ENCODE results near the gene PAPLN.

Gene PAPLN

DNA sequence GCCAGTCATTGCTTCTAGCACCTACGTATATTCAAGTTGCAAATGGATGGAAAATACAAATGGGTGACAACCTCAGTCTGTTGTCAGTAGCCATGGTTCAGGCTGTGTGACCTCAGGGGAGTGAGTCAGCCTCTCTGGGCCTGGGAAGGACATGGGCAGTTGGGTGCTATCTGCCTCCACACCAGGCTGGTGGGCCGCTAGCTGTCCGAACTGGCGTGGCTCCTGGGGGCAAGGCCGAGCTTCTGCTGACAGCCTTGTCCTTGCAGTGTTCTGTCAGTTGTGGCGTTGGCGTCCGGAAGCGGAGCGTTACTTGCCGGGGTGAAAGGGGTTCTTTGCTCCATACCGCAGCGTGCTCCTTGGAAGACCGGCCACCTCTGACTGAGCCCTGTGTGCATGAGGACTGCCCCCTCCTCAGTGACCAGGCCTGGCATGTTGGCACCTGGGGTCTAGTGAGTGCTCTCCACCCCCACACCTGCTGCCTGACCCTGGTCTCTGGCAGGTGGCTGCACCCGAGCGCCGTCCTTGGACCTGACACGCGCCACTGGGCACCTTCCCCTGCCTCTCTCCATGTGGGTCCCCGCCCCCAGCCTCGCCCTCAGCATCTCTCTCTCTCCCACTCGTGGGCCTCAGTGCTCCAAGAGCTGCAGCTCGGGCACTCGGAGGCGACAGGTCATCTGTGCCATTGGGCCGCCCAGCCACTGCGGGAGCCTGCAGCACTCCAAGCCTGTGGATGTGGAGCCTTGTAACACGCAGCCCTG lies 17.1 kb downstream of the PAPLN start:
- no peak for DNase-seq
- intact Hi-C loops (cut with DNase I), result no loop called here

DNA sequence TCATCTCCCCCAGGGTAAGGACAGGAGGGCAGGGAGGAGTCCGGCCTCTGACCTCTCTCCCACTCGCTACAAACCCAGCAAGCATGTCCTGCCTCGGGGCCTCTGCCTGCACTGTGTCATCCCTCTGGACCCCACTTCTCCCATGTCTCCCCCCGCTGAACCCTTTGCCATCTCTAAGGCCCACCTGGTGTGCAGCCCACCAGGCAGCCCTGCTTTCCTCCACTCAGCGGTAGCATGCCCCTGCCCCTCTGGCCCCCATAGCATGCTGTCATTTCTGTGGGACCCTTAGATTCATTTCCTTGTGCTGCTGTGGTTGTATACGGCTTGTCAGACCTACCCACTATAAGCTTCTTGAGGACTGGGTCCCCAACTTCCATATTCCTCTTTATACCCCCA lies 17.7 kb downstream of the PAPLN start:
- intact Hi-C loops (cut with DNase I), result no loop called here
- DNase-seq, result no peak

DNA sequence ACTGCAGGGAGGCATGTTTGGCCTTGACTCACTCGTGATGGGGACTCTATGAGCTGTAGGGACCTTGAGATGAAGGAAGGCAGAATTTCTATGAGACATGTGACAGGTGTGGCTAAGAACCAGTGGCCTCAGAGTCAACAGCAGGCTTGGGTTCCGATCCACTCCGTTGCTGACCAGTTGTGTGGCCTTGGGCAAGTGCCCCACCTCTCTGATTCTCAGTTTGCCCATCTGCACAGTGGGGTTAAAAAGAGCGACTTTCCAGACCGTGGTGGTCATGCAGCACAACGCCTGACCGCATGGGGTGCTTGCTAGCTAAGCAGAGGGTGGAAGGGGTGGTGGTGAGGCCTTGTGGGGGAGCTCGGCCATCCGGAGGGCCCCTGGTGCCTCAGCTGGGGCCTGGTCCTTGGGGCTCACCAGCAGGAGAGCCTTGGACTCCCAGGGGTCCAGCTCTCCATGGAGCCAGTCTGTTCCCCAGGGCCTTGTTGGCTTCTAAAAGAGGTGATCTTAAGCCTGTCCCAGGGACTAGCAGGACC lies 18.5 kb downstream of the PAPLN start:
- intact Hi-C loops (cut with DNase I), result no loop called here
- DNase-seq, result no peak

DNA sequence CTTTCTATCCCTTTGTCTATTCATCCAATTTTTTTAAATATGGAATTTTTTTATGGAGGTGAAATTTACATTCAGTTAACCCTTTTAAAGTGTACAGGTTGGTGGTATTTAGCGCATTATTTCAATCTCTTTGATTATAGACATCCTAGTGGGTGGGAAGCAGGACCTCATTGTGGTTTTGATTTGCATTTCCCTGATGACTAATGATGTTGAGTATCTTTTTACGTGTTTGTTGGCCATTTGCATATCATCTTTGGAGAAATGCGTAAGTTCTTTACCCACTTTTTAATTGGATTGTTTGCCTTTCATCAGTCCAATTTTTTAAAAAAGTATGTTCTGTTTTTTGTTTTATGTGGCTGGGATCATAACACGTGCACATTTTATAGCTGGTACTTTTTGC lies 20.8 kb downstream of the PAPLN start:
- intact Hi-C loops (cut with DNase I), result no loop called here
- DNase-seq, result no peak

DNA sequence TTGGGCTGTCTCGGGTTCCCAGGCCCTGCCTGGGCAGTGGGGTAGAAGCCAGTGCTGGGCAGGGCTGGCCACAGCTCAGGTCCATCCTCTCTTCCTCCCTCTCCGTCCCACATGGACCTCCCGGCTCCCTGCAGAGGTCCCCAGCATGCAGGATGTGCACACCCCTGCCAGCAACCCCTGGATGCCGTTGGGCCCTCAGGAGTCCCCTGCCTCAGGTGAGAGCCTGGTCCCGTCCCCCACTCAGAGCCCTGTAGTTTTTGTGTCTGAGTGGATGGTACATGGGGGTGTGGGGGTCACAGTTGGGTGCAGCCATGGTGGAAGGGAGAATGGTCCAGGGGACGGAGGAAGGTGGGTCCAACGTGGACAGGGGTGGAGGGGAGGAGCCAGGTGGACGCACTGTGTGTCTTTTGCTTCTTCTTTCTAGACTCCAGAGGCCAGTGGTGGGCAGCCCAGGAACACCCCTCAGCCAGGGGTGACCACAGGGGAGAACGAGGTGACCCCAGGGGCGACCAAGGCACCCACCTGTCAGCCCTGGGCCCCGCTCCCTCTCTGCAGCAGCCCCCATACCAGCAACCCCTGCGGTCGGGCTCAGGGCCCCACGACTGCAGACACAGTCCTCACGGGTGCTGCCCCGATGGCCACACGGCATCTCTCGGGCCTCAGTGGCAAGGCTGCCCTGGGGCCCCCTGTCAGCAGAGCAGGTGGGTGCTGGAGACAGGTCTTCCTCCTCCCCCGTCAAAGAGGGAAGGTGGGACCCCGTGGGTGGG lies 21.7 kb downstream of the PAPLN start:
- intact Hi-C loops (cut with DNase I), result no loop called here
- DNase-seq, result peak in 2 of 42 donors; percentile 5 to 17

DNA sequence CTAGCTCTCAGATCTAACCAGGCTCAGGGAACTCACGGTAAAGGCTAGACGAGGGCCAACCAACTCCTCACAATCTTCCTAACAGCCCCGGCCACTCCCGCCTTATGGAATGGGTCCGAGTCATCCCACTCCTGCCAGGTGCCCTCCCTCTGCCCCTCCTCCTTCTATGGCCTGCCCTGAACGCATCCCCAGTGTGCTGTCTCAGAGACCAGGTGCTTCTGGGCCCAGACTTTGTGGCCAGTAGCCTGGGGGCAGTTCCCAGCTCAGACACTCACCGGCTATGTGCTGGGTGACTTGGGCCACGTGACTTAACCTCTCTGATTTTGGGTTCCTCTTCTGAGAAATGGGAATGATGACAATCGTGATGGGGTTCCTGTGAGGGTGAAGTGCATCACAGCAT lies 22.5 kb downstream of the PAPLN start:
- intact Hi-C loops (cut with DNase I), result no loop called here
- DNase-seq, result peak in 2 of 42 donors; percentile 6

DNA sequence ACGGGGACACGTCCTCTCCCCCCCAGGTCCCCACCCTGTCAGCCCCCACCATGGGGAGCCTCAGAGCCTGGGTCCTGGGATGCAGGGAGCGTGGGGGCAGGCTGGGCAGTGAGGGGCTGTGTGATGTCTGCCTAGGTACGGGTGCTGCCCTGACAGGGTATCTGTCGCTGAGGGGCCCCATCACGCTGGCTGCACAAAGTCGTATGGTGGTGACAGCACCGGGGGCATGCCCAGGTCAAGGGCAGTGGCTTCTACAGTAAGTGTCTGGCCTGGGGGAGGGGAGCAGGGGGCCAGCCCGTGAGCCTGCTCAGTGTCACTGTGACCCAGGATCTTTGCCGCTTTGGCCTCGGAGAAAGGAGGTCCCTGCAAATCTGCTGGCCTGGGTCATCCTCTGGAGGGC lies 23.3 kb downstream of the PAPLN start:
- DNase-seq, result peak in 3 of 42 donors; percentile 1 to 14 (median 5)
- intact Hi-C loops (cut with DNase I), result no loop called here

DNA sequence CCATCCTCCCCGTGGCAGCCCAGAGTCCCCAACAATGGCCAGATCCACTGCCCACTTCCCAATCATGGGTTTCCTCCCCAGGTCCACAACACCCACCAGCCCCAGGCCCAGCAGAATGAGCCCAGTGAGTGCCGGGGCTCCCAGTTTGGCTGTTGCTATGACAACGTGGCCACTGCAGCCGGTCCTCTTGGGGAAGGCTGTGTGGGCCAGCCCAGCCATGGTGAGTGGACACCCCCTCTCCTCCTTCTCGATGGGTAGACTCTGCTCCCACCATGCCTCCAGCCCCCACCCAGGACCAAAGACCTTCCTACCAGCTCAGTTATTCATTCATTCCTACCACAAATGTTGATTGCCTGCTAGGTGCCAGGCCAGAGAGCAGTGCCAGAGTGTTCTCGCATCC lies 23.8 kb downstream of the PAPLN start:
- intact Hi-C loops (cut with DNase I), result no loop called here
- DNase-seq, result peak in 4 of 42 donors; percentile 9 to 18 (median 12)

DNA sequence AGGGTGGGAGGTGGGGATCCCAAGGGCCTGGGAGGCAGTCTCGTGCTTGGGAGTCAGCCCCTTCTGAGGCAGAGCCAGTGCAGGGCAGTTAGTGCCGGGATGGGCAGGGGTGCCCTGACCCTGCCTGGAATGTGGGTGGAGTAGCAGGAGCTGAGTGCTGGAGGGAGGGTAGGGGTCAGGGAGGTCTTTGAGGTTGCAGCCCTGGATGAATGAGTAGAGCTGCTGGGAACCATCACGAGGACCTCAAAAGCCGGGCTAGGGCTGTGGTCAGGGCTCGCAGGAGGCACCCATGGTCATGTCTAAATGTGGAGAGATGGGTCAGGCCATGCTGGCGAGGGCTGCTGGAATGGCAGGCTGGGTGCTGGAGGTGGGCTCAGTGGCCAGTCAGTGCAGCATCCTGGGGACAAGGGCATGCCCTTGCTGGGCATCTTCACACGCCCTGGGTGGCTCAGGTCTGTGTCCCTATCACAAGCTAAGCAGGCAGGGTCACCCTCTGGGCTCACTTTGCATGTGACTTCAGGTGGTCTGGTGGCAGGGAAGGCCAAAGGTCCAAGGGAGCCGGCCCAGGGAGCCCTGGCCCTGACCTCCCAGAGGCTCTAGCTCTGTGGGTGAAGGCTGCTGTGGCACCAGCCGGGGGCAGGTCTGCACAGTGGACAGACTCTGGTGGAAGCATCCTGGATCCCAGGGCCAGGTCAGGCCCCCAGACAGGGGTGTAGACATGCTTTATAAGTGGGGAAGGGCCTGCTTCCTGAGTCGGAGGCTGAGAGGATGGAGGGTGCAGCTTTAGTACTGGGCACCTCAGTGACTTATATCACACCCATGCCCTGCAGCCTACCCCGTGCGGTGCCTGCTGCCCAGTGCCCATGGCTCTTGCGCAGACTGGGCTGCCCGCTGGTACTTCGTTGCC lies 24.5 kb downstream of the PAPLN start:
- peak in 8 of 42 donors; percentile 5 to 35 (median 12) for DNase-seq
- intact Hi-C loops (cut with DNase I), result no loop called here

DNA sequence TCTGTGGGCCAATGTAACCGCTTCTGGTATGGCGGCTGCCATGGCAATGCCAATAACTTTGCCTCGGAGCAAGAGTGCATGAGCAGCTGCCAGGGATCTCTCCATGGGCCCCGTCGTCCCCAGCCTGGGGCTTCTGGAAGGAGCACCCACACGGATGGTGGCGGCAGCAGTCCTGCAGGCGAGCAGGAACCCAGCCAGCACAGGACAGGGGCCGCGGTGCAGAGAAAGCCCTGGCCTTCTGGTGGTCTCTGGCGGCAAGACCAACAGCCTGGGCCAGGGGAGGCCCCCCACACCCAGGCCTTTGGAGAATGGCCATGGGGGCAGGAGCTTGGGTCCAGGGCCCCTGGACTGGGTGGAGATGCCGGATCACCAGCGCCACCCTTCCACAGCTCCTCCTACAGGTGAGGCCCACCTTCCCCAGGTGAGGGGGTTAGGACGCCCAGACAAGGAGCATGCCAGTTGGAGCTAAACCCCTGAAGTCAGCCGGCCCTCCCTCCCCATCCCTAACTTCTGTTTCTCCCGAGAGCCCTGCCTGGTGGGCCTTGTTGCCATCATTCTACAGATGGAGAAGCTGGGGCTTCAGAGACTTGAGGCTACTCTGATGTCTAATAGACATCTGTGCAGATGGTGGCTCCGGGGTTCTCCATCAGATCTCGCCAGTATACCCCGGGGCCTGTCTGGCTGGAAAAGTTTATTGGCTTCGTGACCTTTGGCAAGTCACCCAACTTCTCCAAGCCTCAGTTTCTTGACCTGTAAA lies 25.3 kb downstream of the PAPLN start:
- peak in 8 of 42 donors; percentile 3 to 33 (median 14) for DNase-seq
- intact Hi-C loops (cut with DNase I), result no loop called here

DNA sequence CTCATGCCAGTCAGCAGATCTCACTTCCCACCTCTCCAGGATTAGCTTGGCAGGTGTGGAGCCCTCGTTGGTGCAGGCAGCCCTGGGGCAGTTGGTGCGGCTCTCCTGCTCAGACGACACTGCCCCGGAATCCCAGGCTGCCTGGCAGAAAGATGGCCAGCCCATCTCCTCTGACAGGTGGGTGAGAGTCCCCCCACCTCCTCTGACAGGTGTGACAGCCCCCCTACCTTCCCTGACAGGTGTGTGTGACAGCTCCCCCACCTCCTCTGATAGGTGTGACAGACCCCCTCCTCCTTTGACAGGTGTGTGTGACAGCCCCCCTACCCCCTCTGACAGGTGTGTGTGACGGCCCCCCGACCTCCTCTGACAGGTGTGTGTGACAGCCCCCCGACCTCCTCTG lies 26.3 kb downstream of the PAPLN start:
- DNase-seq, result peak in 2 of 42 donors; percentile 3 to 10
- intact Hi-C loops (cut with DNase I), result no loop called here

DNA sequence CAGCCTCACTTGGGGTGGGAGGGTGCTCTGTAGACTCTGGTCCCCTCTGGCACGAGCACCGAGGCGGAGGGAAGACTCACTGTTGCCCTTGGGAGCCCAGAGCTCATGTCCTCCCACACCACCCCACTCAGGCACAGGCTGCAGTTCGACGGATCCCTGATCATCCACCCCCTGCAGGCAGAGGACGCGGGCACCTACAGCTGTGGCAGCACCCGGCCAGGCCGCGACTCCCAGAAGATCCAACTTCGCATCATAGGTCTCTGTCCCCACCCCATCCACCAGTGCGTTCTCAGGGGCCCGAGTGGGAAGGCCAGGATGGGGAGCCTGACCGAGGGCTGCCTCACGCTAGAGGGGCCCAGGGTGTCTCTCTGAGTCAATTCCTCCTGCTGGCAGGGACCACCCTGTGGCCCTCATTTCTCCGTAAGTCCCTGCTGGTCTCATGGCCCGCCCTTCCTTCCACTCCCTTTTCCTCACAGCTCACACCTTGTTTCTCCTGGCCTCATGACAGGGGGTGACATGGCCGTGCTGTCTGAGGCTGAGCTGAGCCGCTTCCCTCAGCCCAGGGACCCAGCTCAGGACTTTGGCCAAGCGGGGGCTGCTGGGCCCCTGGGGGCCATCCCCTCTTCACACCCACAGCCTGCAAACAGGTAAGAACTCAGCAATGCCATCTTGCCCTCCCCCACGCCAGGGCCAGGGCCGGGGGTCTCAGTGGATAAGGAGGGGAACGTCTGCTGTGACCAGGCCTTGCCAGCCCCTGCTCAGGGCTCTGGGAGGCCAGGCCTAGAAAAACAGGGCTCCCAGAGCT lies 27.0 kb downstream of the PAPLN start:
- DNase-seq, result peak in 5 of 42 donors; percentile 7 to 42 (median 17)
- intact Hi-C loops (cut with DNase I), result no loop called here

DNA sequence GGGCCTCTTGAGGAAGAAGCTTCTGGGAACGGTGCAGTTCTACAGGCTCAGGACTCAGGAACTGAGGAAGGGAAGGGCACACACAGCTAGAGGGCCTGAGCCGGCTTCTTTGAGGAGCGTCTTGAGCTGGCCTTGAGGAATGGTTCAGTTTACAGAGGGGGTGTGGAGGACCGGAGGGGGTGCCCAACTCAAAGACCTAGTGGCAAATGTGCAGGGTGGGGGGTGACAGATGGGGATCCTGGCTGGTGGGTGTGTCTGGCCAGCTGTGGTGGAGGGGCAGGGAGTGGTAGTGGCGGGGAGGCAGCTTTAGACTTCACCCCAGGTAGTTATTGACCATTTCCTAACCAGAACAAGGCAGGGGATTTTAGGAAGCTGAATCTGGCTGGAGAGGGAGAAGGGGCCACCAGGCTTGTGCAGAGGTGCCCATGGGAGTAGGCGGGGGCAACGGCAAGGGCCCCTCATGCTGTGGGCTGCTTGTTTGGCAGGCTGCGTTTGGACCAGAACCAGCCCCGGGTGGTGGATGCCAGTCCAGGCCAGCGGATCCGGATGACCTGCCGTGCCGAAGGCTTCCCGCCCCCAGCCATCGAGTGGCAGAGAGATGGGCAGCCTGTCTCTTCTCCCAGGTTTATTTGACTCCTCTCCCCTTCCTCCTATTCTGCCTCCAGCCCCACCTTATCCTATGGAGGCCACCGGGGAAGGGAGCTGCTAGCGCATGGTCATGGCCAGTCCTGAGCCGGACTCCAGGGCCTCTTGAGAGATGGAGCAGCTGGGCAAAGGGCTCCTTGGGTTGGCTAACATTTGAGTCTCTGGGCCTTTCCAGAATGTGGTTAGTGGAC lies 27.8 kb downstream of the PAPLN start:
- intact Hi-C loops (cut with DNase I), result no loop called here
- peak in 6 of 42 donors; percentile 3 to 39 (median 28) for DNase-seq

DNA sequence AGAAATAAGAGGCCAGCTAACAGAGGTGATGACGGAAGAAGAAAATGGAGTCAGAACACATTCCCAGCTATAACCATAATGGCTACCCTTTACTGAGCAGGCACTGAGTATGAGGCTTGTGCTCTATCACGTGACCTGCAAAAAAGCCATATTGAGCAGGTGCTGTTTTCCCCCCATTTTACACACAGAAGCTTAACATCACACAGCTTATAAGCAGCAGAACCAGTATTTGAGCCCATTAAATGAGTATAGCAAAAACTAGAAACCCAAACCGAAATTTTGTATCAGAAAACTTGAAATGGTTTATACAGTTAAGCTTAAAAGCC lies 28.4 kb downstream of the PAPLN start:
- intact Hi-C loops (cut with DNase I), result no loop called here
- peak in 1 of 42 donors; percentile 10 for DNase-seq

DNA sequence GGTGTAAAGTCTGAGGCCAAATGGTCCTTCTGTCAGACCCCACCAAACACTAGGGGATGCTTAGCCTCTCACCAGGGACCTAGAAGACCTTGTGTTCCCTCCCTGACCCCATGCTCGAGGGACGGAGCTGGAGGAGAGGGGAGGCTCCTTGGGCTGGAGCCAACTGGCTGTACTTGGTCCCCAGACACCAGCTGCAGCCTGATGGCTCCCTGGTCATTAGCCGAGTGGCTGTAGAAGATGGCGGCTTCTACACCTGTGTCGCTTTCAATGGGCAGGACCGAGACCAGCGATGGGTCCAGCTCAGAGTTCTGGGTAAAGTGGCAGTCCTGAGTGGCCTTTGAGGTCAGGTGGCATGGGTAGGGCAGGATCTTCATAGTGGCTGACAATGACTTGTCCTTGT lies 29.0 kb downstream of the PAPLN start:
- intact Hi-C loops (cut with DNase I), result no loop called here
- DNase-seq, result peak in 3 of 42 donors; percentile 8 to 24 (median 23)

DNA sequence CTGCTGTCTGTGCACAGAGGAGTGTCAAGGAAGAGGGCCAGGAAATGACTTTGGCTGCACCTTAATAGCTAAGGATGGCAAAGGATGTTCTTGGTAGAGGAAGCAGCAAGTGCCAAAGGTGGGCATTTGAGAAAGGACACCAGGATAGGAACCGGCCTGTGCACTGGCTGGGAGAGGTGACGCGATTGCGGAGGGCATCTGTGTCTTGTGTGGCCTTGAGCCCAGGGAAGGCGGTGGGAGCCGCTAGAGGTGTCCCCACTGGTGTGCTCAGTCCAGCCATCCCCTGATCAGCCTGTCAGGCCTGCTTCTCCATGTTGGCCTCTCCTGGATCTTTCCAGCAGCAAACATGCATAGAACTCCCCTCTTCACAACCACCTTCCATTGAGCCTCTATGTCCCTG lies 30.2 kb downstream of the PAPLN start:
- peak in 4 of 42 donors; percentile 2 to 31 (median 28) for DNase-seq
- intact Hi-C loops (cut with DNase I), result no loop called here

Measured in head of caudate nucleus (tissue), 42 donors.